GM13976 (cell line): ENCODE results near the gene NHERF2.

ENCODE experiments used
- DNase-seq: peaks from one replicate; pipeline ENCODE4 v3.0.0; 2012; ENCODE audit warnings: low spot score
- CTCF ChIP-seq: IDR thresholded peaks from 2 replicates; pipeline ENCODE4 v1.5.1; 2012; ENCODE audit warnings: borderline replicate concordance, mild to moderate bottlenecking; ENCODE audit not compliant: insufficient read depth; ENCODE audit errors: extremely low read depth, missing control alignments, control extremely low read depth
- in situ Hi-C: fragments of 300-500 bp; cut with MboI; formaldehyde crosslinking; loops from one replicate; pipeline ENCODE4 v1.12.0; 2022; ENCODE audit warnings: low sequenced_read_pairs, mixed read lengths, inconsistent platforms; ENCODE audit not compliant: unreplicated experiment

NHERF2 gene

DNA sequence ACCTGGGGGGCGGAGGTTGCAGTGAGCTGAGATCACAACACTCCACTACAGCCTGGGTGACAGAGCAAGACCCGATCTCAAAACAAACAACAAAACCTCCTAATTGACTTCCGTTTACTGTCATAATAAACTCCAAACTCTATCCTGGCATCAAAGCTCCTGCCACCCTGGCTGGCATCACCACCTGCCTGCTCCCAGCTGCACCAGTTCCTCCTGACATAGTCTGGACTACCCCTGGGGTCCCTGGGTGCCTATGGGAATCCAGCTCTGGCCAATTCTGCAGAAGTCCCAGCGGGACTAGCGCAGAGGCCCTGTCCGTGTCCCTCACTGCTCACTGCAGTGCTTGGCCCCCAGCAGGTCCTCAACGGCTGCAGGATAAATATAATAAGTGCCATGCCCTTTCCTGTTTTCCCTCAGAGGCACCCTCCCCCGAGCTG, 20.2 kb downstream of the NHERF2 start:
- DNase-seq = no peak
- no peak for TF ChIP-seq CTCF
- in situ Hi-C loops = no loop called here

DNA sequence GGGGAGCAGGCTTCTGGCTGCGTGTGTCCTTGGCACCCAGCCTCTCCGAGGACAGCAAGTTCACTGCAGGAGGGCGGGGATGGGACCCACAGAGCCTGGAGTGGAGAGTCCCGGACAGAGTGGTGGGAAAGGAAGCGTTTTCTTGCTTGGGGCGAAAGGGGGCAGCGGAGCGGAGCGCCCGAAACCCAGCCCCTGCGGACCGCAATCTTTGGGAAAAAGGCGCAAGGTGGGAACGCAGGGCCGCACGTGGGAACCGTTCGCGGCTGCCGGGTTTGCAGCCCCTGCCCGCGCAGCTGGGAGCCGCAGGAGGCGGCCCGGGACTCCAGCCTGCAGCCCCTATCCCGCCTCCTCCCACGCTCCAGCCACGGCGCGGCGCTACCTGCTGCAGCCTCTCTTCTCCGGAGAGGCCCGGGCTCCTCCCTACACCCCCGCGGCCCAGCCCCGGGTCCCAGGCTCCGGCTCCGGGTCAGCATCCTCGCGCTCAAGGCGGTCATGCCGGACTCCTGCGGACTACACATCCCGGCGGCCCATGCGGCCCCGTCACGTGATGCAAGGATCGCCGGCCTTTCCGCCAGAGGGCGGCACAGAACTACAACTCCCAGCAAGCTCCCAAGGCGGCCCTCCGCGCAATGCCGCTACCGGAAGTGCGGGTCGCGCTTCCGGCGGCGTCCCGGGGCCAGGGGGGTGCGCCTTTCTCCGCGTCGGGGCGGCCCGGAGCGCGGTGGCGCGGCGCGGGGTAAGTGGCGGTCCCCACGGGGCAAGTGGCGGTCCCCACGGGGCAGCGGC, 20.8 kb downstream of the NHERF2 start, which contains the start of the genes NTHL1 and TSC2:
NTHL1 (minus strand) TSS at position 505 of the 786 bp plus-strand sequence; CDS start at position 494, 11 bp downstream.
TSC2 (plus strand) TSS at position 656 of the 786 bp plus-strand sequence. CDS start 631 bp downstream, outside the sequence.
- in situ Hi-C loops = no loop called here
- peak; percentile 9 for TF ChIP-seq CTCF
- peak; percentile 99 for DNase-seq

- no peak for TF ChIP-seq CTCF
- in situ Hi-C loops = no loop called here
- DNase-seq = no peak
Measured at GRCh38 chr16:2048116-2048543, 21.4 kb downstream of the NHERF2 start.

DNA sequence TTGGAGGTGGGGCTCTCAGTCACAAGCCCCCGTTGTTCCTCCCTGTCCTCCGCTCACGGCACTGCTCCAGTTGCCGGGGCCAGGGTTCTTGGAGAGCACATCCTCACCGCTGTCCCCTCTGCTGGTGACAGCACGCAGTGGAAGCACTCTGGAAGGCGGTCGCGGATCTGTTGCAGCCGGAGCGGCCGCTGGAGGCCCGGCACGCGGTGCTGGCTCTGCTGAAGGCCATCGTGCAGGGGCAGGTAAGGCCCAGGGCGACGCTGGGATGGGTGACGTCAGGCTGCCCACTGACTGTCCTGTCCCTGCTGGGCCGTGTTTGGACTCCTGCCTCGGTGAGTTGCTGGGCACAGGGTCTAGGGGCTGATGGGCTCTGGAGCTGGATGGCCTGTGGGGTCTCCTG, 26.5 kb downstream of the NHERF2 start:
- TF ChIP-seq CTCF = no peak
- in situ Hi-C loops = no loop called here
- no peak for DNase-seq

DNA sequence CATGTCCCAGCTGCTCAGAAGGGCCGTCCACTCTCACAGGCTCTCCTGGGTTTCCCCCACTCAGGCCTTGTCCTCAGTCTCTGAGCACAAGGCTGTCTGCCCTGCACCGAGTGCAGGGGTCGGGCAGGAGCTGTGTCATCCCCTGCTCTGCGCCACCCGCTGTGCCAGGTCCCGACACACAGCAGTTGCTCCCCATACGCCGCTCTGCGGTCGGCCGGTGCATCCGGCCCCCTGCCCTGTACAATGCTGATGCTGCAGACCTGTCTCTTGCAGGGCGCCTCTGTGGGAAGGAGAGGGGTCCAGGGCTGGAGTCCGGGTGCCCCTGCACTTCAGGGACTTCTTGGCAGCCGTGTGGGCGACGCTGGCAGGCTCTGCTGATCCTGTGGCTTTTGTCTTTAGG, 27.2 kb downstream of the NHERF2 start:
- in situ Hi-C loops = no loop called here
- DNase-seq = no peak
- TF ChIP-seq CTCF = no peak

- in situ Hi-C loops = no loop called here
- no peak for DNase-seq
- no peak for TF ChIP-seq CTCF
Measured at GRCh38 chr16:2054543-2055245, 28.0 kb downstream of the NHERF2 start.
